ELR (cell line): Measurements from ENCODE around the gene ESYT2.
"Not testable (repeated sequence)": the region's sequence is repeated elsewhere in the genome, so short reads cannot be mapped to it uniquely, and the experiment has no call there.

Source experiments
- DNase-seq: peaks from one replicate; pipeline ENCODE4 v3.0.0-alpha.2; 2015; ENCODE audit warnings: low read depth

ESYT2 gene, protein sequence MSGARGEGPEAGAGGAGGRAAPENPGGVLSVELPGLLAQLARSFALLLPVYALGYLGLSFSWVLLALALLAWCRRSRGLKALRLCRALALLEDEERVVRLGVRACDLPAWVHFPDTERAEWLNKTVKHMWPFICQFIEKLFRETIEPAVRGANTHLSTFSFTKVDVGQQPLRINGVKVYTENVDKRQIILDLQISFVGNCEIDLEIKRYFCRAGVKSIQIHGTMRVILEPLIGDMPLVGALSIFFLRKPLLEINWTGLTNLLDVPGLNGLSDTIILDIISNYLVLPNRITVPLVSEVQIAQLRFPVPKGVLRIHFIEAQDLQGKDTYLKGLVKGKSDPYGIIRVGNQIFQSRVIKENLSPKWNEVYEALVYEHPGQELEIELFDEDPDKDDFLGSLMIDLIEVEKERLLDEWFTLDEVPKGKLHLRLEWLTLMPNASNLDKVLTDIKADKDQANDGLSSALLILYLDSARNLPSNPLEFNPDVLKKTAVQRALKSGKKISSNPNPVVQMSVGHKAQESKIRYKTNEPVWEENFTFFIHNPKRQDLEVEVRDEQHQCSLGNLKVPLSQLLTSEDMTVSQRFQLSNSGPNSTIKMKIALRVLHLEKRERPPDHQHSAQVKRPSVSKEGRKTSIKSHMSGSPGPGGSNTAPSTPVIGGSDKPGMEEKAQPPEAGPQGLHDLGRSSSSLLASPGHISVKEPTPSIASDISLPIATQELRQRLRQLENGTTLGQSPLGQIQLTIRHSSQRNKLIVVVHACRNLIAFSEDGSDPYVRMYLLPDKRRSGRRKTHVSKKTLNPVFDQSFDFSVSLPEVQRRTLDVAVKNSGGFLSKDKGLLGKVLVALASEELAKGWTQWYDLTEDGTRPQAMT

DNA sequence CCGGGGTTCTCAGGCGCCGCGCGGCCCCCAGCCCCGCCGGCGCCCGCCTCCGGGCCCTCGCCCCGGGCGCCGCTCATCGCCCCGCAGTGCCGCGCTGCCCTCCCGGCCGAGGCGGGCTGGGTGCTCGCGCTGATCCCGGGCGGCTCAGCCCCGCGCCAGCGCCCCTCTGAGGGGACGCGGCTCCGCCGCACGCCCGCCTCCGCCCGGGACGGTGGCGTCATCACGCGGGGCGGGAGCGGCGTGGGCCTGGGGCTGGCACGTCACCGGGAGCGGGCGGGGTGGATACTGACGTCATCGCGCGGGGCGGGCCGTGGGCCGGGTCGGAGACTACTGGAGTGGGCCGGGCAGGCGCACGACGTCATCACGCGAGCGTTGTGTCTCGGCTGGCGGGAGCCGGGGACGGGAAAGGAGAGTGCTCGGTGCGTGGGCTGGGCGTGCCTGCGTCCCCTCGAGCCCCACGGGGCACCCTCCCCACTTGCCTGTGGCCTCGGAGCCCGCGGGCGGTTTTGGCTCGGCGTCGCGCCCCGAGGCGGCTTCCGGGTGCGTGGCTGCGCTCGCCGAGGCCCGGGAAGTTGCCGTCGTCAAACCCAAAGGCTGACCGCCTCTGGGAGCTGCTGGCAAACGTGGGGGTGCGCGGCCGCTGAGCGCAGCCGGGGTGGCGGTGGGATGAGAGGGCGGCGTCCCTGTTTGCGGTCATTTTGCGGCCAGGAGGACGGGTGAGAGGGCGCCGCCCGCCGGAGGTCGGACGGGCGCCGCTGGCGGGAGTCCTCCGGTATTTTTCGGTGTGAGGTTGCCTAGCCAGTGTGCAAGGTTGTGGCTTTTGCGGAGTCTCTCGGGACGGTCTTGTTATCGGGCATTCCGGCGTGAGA lies at the start of gene ESYT2:
Gene ESYT2 (minus strand): TSS at position 168 of the 869 bp plus-strand sequence. CDS start 91 bp downstream, at position 77.
- DNase-seq: peak; percentile 95

GRCh38 chr7:158878151-158879079 lies 49.1 kb upstream of the ESYT2 start:
- DNase-seq: not testable (repeated sequence)

DNA sequence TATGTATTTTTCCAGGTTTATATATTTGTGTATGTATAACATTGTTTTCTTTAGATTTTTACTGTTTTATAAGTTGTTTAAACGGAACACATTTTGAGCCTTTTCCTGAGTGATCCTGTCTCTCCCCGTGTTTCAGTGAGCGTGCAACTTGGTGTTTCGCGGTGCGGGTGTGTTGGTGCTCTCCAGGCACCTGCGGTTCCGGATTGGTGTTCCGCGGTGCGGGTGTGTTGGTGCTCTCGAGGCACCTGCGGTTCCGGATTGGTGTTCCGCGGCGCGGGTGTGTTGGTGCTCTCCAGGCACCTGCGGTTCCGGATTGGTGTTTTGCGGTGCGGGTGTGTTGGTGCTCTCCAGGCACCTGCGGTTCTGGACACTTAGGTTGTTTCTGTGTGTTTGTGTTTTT lies 47.7 kb upstream of the ESYT2 start:
- DNase-seq: no peak

DNA sequence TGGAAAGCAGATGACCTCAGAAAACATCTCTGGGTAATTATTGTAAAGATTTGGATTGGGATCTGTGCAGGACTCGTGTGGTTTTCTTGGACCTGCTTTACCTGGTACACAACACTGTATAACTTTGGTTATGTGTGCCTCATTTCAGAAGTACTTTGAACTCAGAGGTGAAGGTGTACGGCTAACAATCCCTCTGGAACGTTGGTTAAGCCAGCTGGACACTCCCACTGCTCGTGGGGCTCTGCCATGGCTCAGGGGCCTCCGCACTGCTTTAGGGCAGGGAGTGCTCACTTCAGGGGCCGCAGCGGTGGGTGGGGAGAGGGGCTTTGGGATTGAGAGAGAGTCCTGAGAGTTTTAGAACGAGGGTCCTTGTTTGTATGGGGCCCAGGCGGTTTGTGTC lies 40.6 kb upstream of the ESYT2 start:
- DNase-seq: no peak

GRCh38 chr7:158868764-158869410 lies 39.6 kb upstream of the ESYT2 start:
- DNase-seq: no peak

- DNase-seq: no peak
Observed at GRCh38 chr7:158867214-158867984, 38.1 kb upstream of the ESYT2 start.

- DNase-seq: no peak
Observed at GRCh38 chr7:158865977-158866376, 36.7 kb upstream of the ESYT2 start.

GRCh38 chr7:158865462-158865922 lies 36.2 kb upstream of the ESYT2 start:
- DNase-seq: no peak

DNA sequence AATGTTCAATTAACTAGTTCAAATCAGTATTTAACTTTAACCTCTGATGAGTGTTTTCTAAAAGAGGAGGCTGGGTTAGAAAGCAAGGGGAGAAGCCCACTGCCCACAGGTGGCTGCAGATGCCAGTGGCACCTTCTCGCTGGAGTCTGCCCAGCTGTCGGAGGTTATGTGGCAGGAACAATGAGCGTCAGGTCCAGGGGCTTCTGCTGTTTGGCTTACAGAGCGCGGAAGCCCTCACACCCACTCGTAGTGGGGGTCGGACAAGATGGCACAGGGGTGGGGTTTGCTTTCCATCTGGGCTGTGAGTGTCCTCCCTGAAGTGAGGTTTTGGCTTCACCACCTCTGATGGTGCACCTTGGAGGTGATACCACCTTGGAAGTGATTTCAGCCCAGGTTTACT lies 35.5 kb upstream of the ESYT2 start:
- DNase-seq: no peak

- DNase-seq: no peak
Observed at GRCh38 chr7:158864507-158864820, 35.2 kb upstream of the ESYT2 start.

- peak; percentile 74 for DNase-seq
Observed at GRCh38 chr7:158863611-158864506, 34.5 kb upstream of the ESYT2 start.

- DNase-seq: not testable (repeated sequence)
Observed at GRCh38 chr7:158862985-158863610, 33.8 kb upstream of the ESYT2 start.

DNA sequence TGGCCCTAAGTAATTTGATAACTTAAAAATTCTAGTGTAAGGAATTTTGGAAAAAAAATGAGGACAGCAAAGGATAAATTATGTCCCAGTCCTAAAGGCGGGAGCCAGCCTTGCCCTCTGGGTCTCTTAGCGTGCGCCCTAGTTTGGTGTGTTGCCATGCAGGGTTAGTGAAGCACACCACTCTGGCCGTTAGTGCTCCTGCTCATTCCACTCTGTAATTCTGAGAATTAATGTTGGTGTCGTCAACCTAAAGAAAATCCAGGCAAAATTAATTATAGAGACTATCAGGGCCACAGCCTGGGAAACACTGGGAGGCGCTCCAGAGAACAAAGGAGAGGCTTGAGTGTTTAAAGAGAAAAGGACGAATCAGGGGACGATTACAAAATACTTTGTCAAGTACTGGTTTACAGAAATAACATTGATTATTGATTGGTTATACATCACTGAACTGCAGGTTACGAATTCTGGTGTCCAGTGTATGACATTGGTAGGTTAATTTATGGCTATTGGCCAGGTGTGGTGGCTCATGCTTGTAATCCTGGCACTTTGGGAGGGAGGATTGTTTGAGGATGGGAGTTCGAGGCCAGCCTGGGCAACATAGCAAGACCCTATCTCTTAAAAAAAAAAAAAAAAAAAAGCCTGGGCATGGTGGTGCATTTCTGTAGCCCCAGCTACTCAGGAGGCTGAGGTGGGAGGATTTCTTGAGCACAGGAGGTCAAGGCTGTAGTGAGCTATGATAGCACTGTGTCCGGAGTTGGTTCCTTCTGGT lies 32.8 kb upstream of the ESYT2 start:
- no peak for DNase-seq

DNA sequence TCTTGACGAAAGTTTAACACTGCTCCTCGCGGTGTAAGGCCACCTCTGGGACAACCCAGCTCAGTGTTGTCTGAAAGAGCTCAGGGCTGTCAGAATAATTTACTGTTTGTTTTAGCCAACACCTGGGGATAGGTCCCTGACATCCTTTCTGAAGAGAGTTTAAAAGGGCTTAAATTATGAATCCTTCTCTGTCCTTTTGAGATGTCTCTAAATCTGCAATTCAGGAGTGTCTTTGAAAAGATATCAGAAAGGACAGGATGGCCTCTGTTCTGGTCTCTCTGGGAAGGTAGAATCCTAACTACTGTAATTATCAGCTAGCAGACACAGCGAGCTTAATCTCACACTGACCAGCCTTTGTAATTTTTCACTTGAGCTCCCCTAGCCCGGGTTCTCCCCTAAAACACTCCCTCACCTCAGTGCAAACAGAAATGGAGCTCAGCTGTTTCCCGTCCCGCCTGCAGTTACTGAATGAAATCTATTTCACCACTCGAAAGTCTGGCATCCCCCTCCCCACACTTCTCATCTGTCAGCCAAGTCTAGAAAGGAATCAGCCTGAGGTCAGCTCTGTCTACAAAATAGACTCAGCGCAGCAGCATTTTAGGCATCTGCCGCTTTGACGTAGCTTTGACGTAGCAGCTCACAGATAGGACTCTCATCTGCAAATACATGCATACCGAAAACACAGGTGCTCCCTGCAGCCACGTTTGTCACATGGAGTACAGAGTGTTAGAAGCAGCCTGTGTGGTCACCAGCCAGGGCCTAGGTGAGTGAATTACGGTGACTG lies 31.9 kb upstream of the ESYT2 start:
- no peak for DNase-seq

GRCh38 chr7:158860394-158860793 lies 31.1 kb upstream of the ESYT2 start:
- DNase-seq: no peak
